ENCODE results near the gene R3HDM2.
A peak's percentile ranks its signal among the peaks of the same experiment; 100 is the strongest.

DNA sequence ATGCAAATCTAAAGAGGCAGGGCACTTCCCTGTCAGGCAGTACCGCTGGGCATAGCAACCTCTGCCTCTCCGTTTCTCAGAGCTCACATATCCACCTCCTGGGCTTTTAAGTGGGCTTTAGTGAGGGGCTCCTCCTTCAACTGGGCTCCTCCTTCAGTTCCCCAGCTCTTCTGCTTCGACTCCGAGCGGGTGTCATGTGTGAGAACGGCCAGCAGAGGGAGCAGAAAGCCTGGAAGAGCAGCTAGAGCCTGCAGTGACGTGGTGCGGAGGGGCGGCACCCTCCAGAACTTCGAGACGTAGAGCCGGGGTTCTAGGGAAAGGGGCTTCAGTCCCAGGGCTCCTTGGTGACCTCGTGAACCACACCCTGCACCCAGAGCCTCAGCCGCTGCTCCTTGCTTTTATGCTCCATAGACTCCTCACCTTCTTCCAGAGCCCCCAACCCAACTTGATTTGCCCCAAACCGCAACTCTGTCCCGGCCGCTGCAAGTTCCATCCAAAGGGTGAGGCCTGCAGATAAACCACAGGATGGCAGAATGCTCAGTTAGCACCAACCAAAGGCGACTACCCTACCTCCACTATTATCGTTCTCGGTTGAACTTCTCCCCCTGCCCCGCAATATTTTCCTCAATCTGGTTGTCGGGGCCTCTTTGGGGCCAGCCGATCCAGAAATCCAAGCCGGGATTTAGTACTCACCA lies 28.4 kb upstream of the R3HDM2 start:
- TF ChIP-seq CTCF (conservative IDR thresholded peaks at IDR 0.05 in 1 of 2, IDR thresholded peaks at IDR 0.05 in 1 of 2; ENCODE audit: extremely low read depth in 1 of 2, insufficient read depth in 1 of 2, low read depth in 1 of 2, low read length in 2 of 2) = peak; percentile 84 to 92
- no peak for TF ChIP-seq EZH2 (IDR thresholded peaks at IDR 0.05; ENCODE audit: borderline replicate concordance, low read length)

All from mammary epithelial cell (primary cell).